Mesendoderm (in vitro differentiated cells): ENCODE measurements around the gene ZNF410.
A peak's percentile ranks its signal among the peaks of the same experiment; 100 is the strongest.

Experiments used
- DNase-seq: peaks from one replicate; pipeline ENCODE4 v3.0.0; 2013
- H2AK5ac ChIP-seq: 2 replicates; pipeline ENCODE4 v1.6.1; 2013; ENCODE audit warnings: low read length, inconsistent platforms
- H2BK120ac ChIP-seq: 2 replicates; pipeline ENCODE4 v1.6.1; 2013; ENCODE audit warnings: low read depth, mild to moderate bottlenecking, low read length, moderate library complexity, mixed read lengths
- H2BK15ac ChIP-seq: replicated peaks from 2 replicates; pipeline ENCODE4 v1.6.1; 2013; ENCODE audit warnings: low read depth, mild to moderate bottlenecking, moderate library complexity
- H2BK5ac ChIP-seq: 2 replicates; pipeline ENCODE4 v1.6.1; 2013; ENCODE audit warnings: low read length, inconsistent platforms
- H3K18ac ChIP-seq: 2 replicates; pipeline ENCODE4 v1.6.1; 2013; ENCODE audit warnings: mild to moderate bottlenecking, low read length, mixed read lengths
- H3K23ac ChIP-seq: one replicate; pipeline ENCODE4 v1.6.1; 2013; ENCODE audit warnings: low read length
- H3K27ac ChIP-seq: 2 replicates; pipeline ENCODE4 v1.5.1; 2013; ENCODE audit warnings: low read depth, mild to moderate bottlenecking, inconsistent platforms, low read length, moderate library complexity
- H3K27me3 ChIP-seq: 2 replicates; pipeline ENCODE4 v1.6.1; 2013; ENCODE audit warnings: low read length, control low read depth, mild to moderate bottlenecking, inconsistent platforms; ENCODE audit not compliant: insufficient read depth, poor library complexity
- H3K36me3 ChIP-seq: 2 replicates; pipeline ENCODE4 v1.6.1; 2013; ENCODE audit warnings: low read length, inconsistent platforms; ENCODE audit not compliant: control insufficient read depth, insufficient read depth
- H3K4ac ChIP-seq: one replicate; pipeline ENCODE4 v1.6.1; 2013; ENCODE audit warnings: low read depth, mild to moderate bottlenecking, low read length, moderate library complexity
- H3K4me1 ChIP-seq: 2 replicates; pipeline ENCODE4 v1.6.1; 2013; ENCODE audit warnings: low read depth, low read length, inconsistent platforms; ENCODE audit not compliant: control insufficient read depth
- H3K4me2 ChIP-seq: 2 replicates; pipeline ENCODE4 v1.6.1; 2013; ENCODE audit warnings: low read length
- H3K4me3 ChIP-seq: 2 replicates; pipeline ENCODE4 v1.5.1; 2013; ENCODE audit warnings: mild to moderate bottlenecking, low read length
- H3K56ac ChIP-seq: one replicate; pipeline ENCODE4 v1.6.1; 2013; ENCODE audit warnings: low read length
- H3K79me1 ChIP-seq: 2 replicates; pipeline ENCODE4 v1.6.1; 2013; ENCODE audit warnings: low read length, inconsistent platforms
- H3K79me2 ChIP-seq: 2 replicates; pipeline ENCODE4 v1.6.1; 2013; ENCODE audit warnings: mild to moderate bottlenecking, low read length; ENCODE audit not compliant: control insufficient read depth, insufficient read depth
- H3K9ac ChIP-seq: 2 replicates; pipeline ENCODE4 v1.6.1; 2013; ENCODE audit warnings: low read length, inconsistent platforms
- H4K5ac ChIP-seq: one replicate; pipeline ENCODE4 v1.6.1; 2013; ENCODE audit warnings: low read length
- H4K8ac ChIP-seq: one replicate; pipeline ENCODE4 v1.6.1; 2013; ENCODE audit warnings: low read depth, mild to moderate bottlenecking, control low read depth, low read length, moderate library complexity
- WGBS: extraction: QIAGEN DNeasy Blood & Tissue Kit; methylation state at CpG from one replicate; pipeline ENCODE4 v1.1.7; 2013; ENCODE audit warnings: low lambda C conversion rate, missing lambda C conversion rate; ENCODE audit not compliant: insufficient coverage; ENCODE audit errors: extremely low coverage; 5-methylcytosine and 5-hydroxymethylcytosine counted together

ZNF410 gene

DNA sequence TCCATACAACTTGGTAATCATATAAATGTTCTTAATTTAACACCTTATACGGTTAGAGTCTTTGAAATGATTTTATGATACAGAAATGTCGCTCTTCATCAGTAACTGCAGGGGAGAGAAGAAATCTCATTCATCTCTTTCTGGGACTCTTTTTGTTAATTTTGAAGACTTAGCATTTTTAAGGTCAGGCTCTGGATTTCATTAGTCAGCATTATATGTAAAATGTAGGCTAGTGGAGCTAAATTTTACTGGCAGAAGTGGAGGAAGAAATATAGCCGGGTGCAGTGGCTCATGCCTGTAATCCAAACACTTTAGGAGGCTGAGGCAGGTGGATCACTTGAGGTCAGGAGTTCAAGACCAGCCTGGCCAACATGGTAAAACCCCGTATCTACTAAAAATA lies 39.7 kb upstream of the ZNF410 start:
- Histone ChIP-seq H3K36me3 (no peaks in the 10 kb centered on the region), H3K79me2 (no peaks in the 10 kb centered on the region), H2BK120ac (no peak overlapping the region), H3K9ac (no peak overlapping the region), H3K27ac (no peak overlapping the region), H2BK15ac (no peak overlapping the region), H2AK5ac (no peak overlapping the region), H3K27me3 (no peaks in the 10 kb centered on the region), H3K18ac (no peak overlapping the region), H3K4ac (no peak overlapping the region), H3K23ac (no peak overlapping the region), H3K4me1 (no peaks in the 10 kb centered on the region), H3K4me2 (no peak overlapping the region), H4K8ac (no peak overlapping the region), H2BK5ac (no peak overlapping the region), H3K79me1 (no peaks in the 10 kb centered on the region), H3K56ac (no peak overlapping the region), H4K5ac (no peak overlapping the region), H3K4me3 (no peak overlapping the region)
- WGBS = no CpG with 5 or more reads among the region's 4 CpGs
- DNase-seq = no peak

DNA sequence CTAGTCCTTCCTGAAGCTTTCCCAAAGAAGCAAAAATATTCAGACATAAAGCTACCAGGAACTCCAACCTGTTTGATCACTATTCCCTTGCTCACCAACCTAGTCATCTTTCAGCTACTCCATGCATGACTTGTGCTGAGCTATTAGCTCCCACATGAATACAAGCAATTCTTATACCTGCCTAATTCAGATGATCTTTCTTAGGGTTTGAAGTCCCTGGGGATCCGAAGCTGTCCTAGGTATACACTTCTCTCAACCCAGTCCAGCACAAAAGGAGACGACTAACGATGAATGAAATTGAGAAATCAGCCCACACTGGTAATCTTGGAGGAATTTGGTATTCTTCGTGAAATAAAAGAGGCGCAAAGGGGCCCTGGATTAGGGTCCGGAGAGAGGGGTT lies 35.7 kb upstream of the ZNF410 start:
- peak overlapping the region; percentile 61 for H3K27ac ChIP-seq

DNA sequence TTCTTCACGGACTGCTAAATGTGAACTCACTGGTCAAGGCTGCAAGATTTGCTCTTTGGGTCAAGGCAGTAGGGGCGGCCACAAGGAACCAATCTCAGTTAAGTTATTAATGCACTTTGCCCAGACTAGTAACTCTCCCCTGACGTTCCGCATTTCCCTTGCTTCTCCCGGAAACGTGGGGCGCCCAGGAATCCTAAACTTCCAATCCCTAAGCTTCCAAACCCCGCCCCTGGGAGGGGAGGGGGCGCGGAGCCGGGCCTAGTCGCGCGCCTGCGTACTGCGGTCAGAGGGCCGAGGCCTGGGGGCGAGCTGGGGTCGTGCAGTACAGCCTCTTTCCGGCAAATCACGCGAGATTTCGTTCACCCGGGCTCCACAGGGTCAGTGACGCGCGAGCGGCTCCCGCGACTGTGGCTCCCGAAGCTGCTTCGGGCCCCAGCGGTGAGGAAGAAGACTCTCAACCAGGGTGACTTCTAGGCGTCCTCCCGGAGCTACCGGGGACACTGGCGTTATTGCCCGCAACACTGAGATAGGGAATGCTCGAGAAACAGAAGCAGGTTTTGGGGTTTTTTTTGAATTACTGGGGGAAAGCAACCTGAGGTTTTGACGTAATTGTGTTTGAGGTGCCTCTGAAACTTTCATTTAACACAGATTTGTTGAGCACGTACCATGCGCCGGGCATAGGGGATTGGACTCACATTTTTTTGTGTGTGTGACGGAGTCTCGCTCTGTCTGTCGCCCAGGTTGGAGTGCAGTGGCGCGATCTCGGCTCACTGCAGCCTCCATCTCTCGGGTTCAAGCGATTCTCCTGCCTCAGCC lies 34.9 kb upstream of the ZNF410 start, which contains the start of gene PTGR2:
Gene PTGR2, plus strand, starts transcription at position 265 of the 816 bp plus-strand sequence. CDS start 7,032 bp downstream, outside the sequence.
- H3K79me1 ChIP-seq = peaks cover 2% of the 10 kb centered on the region
- peak within 1 kb of the TSS; percentile 64 for H3K4me2 ChIP-seq
- H3K4me3 ChIP-seq = peak within 1 kb of the TSS; percentile 97
- peak within 1 kb of the TSS; percentile 77 for H3K18ac ChIP-seq
- H2BK15ac ChIP-seq = no peak within 1 kb of the TSS
- peak; percentile 99 for DNase-seq
- no peaks in the 10 kb centered on the region for H3K27me3 ChIP-seq
- H3K4ac ChIP-seq = no peak within 1 kb of the TSS
- H2BK5ac ChIP-seq = peak within 1 kb of the TSS; percentile 23
- H4K8ac ChIP-seq = peak within 1 kb of the TSS; percentile 86
- no peak within 1 kb of the TSS for H4K5ac ChIP-seq
- H3K4me1 ChIP-seq = no peaks in the 10 kb centered on the region
- peak within 1 kb of the TSS; percentile 86 for H3K27ac ChIP-seq
- no CpG with 5 or more reads among the region's 51 CpGs for WGBS
- H3K23ac ChIP-seq = peak within 1 kb of the TSS; percentile 45
- no peak within 1 kb of the TSS for H2BK120ac ChIP-seq
- peak within 1 kb of the TSS; percentile 94 for H3K9ac ChIP-seq
- peaks cover 4% of the 10 kb centered on the region for H3K79me2 ChIP-seq
- H3K56ac ChIP-seq = peak within 1 kb of the TSS; percentile 94
- H3K36me3 ChIP-seq = no peaks in the 10 kb centered on the region
- peak within 1 kb of the TSS; percentile 11 for H2AK5ac ChIP-seq

More for the DNA sequence above, 35.7 kb upstream of the ZNF410 start:
- Histone ChIP-seq H2BK120ac (no peak overlapping the region), H3K79me1 (peaks cover 2% of the 10 kb centered on the region), H2AK5ac (no peak overlapping the region), H4K8ac (peak overlapping the region; percentile 82), H3K9ac (peak overlapping the region; percentile 75), H3K79me2 (peaks cover 4% of the 10 kb centered on the region), H3K56ac (peak overlapping the region; percentile 81), H3K27me3 (no peaks in the 10 kb centered on the region), H3K36me3 (no peaks in the 10 kb centered on the region), H3K4me3 (no peak overlapping the region), H3K4me1 (no peaks in the 10 kb centered on the region), H4K5ac (no peak overlapping the region), H3K18ac (peak overlapping the region; percentile 77), H3K4me2 (peak overlapping the region; percentile 64), H2BK5ac (no peak overlapping the region), H2BK15ac (no peak overlapping the region), H3K4ac (no peak overlapping the region), H3K23ac (no peak overlapping the region)
- WGBS = no CpG with 5 or more reads among the region's 6 CpGs
- peak; percentile 27 for DNase-seq

DNA sequence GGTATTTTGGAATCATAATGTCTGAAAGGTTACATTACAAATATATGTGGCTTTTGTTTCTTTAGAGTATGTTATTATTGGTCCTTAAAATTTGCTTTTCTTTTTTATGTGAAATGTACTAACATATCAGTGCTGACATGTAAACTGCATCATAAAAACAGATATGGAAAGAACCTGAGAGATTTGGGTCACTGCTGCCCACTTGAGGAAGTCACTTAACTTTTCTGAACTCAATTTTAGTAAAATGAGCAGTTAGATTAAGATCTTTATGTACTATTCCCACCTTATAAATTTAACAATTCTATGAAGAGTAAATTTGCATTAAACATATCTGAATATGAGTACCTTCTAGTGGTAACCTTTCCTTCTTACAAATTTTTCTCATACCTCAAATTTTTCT lies 27.5 kb upstream of the ZNF410 start:
- no peak overlapping the region for H4K8ac ChIP-seq
- no peak overlapping the region for H4K5ac ChIP-seq
- no peak overlapping the region for H3K27ac ChIP-seq
- no peak overlapping the region for H3K4me3 ChIP-seq
- no peak overlapping the region for H3K23ac ChIP-seq
- H3K18ac ChIP-seq = no peak overlapping the region
- no peak for DNase-seq
- no peaks in the 10 kb centered on the region for H3K79me2 ChIP-seq
- no peak overlapping the region for H2AK5ac ChIP-seq
- no peak overlapping the region for H3K4me2 ChIP-seq
- H3K56ac ChIP-seq = no peak overlapping the region
- no peak overlapping the region for H2BK120ac ChIP-seq
- H3K36me3 ChIP-seq = no peaks in the 10 kb centered on the region
- H3K27me3 ChIP-seq = no peaks in the 10 kb centered on the region
- H3K4ac ChIP-seq = no peak overlapping the region
- H3K9ac ChIP-seq = no peak overlapping the region
- no peaks in the 10 kb centered on the region for H3K79me1 ChIP-seq
- H2BK15ac ChIP-seq = no peak overlapping the region
- no peak overlapping the region for H2BK5ac ChIP-seq
- H3K4me1 ChIP-seq = no peaks in the 10 kb centered on the region

DNA sequence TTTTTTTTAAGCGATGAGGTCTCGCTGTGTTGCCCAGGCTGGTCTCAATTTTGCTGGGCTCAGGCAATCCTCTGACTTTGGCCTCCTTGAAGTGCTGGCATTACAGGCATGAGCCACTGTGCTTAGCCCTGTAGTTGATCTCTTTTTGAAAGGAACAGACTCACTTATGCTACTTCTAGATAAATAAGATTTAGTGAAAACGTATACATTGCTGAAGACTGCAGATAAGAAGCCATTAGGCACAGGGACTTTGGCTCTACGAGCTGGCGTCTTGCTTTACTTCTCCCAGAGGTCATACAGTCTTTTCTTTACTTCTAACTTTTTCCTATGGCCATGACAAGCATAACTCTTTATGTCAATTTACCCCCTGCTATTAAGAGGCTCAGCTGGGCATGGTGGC lies 25.6 kb upstream of the ZNF410 start:
- DNase-seq = no peak
- H3K18ac ChIP-seq = no peak overlapping the region
- no CpG with 5 or more reads among the region's 5 CpGs for WGBS
- no peak overlapping the region for H2BK15ac ChIP-seq
- no peak overlapping the region for H2BK5ac ChIP-seq
- H4K5ac ChIP-seq = no peak overlapping the region
- H3K79me1 ChIP-seq = no peaks in the 10 kb centered on the region
- H3K23ac ChIP-seq = no peak overlapping the region
- H3K4me3 ChIP-seq = no peak overlapping the region
- H2AK5ac ChIP-seq = no peak overlapping the region
- no peak overlapping the region for H3K4me2 ChIP-seq
- no peaks in the 10 kb centered on the region for H3K4me1 ChIP-seq
- H3K79me2 ChIP-seq = no peaks in the 10 kb centered on the region
- no peak overlapping the region for H4K8ac ChIP-seq
- H2BK120ac ChIP-seq = no peak overlapping the region
- H3K56ac ChIP-seq = no peak overlapping the region
- no peak overlapping the region for H3K27ac ChIP-seq
- no peak overlapping the region for H3K9ac ChIP-seq
- no peak overlapping the region for H3K4ac ChIP-seq
- H3K36me3 ChIP-seq = no peaks in the 10 kb centered on the region
- no peaks in the 10 kb centered on the region for H3K27me3 ChIP-seq

DNA sequence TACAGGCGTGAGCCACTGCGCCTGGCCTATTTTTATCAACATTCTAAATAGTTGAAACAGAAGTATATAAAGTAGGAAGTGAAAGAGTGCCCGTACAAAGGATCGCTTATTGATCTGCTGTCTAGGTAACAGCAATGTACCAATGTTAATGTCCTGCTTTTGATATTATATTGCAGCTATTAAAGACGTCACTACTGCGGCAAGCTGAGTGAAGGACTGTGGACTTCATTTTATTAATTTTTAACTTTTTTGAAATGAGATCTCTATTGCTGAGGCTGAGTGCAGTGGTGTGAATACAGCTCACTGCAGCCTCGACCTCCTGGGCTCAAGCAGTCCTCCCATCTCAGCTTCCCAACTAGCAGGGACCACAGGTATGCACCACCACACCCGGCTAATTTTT lies 24.2 kb upstream of the ZNF410 start:
- no CpG with 5 or more reads among the region's 8 CpGs for WGBS
- no peak overlapping the region for H4K5ac ChIP-seq
- no peaks in the 10 kb centered on the region for H3K79me2 ChIP-seq
- no peak overlapping the region for H3K56ac ChIP-seq
- no peak overlapping the region for H3K18ac ChIP-seq
- H3K23ac ChIP-seq = no peak overlapping the region
- H3K4me3 ChIP-seq = no peak overlapping the region
- no peak overlapping the region for H2BK120ac ChIP-seq
- DNase-seq = no peak
- no peaks in the 10 kb centered on the region for H3K79me1 ChIP-seq
- H3K27ac ChIP-seq = no peak overlapping the region
- H2BK5ac ChIP-seq = no peak overlapping the region
- no peak overlapping the region for H3K9ac ChIP-seq
- no peaks in the 10 kb centered on the region for H3K36me3 ChIP-seq
- no peak overlapping the region for H3K4ac ChIP-seq
- no peak overlapping the region for H3K4me2 ChIP-seq
- no peak overlapping the region for H4K8ac ChIP-seq
- no peak overlapping the region for H2BK15ac ChIP-seq
- H3K27me3 ChIP-seq = no peaks in the 10 kb centered on the region
- no peak overlapping the region for H2AK5ac ChIP-seq
- no peaks in the 10 kb centered on the region for H3K4me1 ChIP-seq
